GM18867 (cell line): ENCODE data around the gene VWA5A.
"Not testable (repeated sequence)": the region's sequence is repeated elsewhere in the genome, so short reads cannot be mapped to it uniquely, and the experiment has no call there.

Experiments
- ATAC-seq: cut with Tn5 transposase; IDR thresholded peaks from one replicate; pipeline ENCODE4 v1.9.1; 2021; ENCODE audit warnings: mild to moderate bottlenecking, moderate library complexity; ENCODE audit not compliant: unreplicated experiment

The VWA5A gene

GRCh38 chr11:124090996-124091395 lies 24.3 kb upstream of the VWA5A start:
- no peak for ATAC-seq

GRCh38 chr11:124093330-124093729 lies 21.9 kb upstream of the VWA5A start:
- ATAC-seq = no peak

- ATAC-seq = no peak
These were observed 20.5 kb upstream of the VWA5A start for GRCh38 chr11:124094731-124095130.

- ATAC-seq = no peak
These were observed 18.9 kb upstream of the VWA5A start for GRCh38 chr11:124096364-124096763.

GRCh38 chr11:124098141-124098540 lies 17.1 kb upstream of the VWA5A start:
- ATAC-seq = no peak

- ATAC-seq = no peak
These were observed 13.5 kb upstream of the VWA5A start for GRCh38 chr11:124101737-124102136.

GRCh38 chr11:124108156-124108555 lies 7.1 kb upstream of the VWA5A start:
- peak; percentile 79 for ATAC-seq

- ATAC-seq = peak; percentile 73
These were observed 5.9 kb upstream of the VWA5A start for GRCh38 chr11:124109377-124109776.

- no peak for ATAC-seq
These were observed 5.0 kb upstream of the VWA5A start for GRCh38 chr11:124110201-124110600.

- no peak for ATAC-seq
These were observed 1.4 kb upstream of the VWA5A start for GRCh38 chr11:124113890-124114289.

- ATAC-seq = peak; percentile 47
These were observed 749 bp downstream of the VWA5A start for GRCh38 chr11:124115782-124116616.

- ATAC-seq = no peak
These were observed 3.9 kb downstream of the VWA5A start for GRCh38 chr11:124119103-124119502.

GRCh38 chr11:124120891-124121290 lies 5.6 kb downstream of the VWA5A start:
- no peak for ATAC-seq

GRCh38 chr11:124122123-124122522 lies 6.9 kb downstream of the VWA5A start:
- no peak for ATAC-seq

GRCh38 chr11:124123622-124124021 lies 8.4 kb downstream of the VWA5A start:
- no peak for ATAC-seq

GRCh38 chr11:124127134-124127533 lies 11.9 kb downstream of the VWA5A start:
- ATAC-seq = not testable (repeated sequence)

- no peak for ATAC-seq
These were observed 27.8 kb downstream of the VWA5A start for GRCh38 chr11:124143034-124143433.

- ATAC-seq = no peak
These were observed 32.7 kb downstream of the VWA5A start for GRCh38 chr11:124147951-124148350.

- ATAC-seq = no peak
These were observed 35.4 kb downstream of the VWA5A start for GRCh38 chr11:124150684-124151083.

- no peak for ATAC-seq
These were observed 37.6 kb downstream of the VWA5A start for GRCh38 chr11:124152770-124153407.

- ATAC-seq = no peak
These were observed 38.6 kb downstream of the VWA5A start for GRCh38 chr11:124153821-124154220.

GRCh38 chr11:124159481-124159880 lies 44.2 kb downstream of the VWA5A start:
- ATAC-seq = no peak
